ENCODE results near the gene MED8. TPM values are rescaled to one million over a fixed set of nuclear protein-coding genes. Genes with fewer than 3 reads are reported as not detected.

MED8 gene, protein sequence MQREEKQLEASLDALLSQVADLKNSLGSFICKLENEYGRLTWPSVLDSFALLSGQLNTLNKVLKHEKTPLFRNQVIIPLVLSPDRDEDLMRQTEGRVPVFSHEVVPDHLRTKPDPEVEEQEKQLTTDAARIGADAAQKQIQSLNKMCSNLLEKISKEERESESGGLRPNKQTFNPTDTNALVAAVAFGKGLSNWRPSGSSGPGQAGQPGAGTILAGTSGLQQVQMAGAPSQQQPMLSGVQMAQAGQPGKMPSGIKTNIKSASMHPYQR
- 27.5 TPM for total RNA-seq

DNA sequence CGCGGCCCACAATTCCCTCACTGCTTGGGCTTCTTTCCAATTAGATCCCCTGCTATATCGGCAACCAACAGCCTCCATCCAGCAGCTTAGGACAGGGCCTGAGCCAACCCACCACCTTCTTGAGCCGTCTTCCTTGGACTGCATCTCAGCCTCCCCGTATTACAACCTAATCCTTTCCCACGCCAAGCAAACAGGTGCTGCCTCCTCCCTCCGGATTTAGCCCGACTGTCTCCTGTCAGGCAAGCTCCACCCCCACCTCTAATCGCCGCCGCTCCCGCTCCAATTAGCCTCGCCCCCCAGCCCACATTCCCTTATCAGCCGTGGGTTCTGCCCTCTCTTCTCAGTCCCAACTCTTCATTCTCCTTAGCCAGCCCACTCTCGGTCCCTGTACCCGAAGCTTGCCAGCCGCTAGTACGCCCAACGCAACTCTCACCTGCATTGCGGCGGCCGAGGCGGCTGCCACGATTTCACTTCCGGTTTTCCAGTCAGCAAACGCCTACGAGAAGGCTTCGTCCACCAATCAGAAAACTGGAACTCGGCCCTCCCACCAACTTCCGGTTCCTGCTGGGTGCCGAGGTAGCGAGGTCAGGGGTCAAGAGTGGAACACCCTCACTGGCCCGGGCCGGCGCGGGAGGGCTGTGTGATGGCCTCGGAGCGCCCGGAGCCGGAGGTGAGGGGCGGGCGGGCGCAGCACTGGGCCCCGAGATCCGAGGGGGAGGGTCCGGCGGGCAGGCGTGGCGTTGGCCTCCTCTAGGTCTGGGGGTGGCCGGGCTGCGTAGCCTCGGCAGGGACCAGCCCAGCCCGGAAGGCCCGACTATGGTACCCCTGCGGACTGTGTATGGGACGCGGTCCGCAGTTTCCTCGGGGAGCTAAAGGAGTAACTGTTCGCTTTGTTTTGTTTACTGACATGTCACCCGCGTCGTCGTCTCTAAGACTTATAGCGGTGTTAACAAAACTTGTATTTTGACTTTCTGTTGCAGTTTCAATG lies at the start of gene MED8, which contains the start of gene SZT2:
Gene MED8, minus strand, starts transcription at position 475 of the 988 bp plus-strand sequence. Its CDS starts 36 bp downstream, at position 439.
Gene SZT2, plus strand, starts transcription at position 574 of the 988 bp plus-strand sequence. Its CDS starts 70 bp downstream, at position 644.

DNA sequence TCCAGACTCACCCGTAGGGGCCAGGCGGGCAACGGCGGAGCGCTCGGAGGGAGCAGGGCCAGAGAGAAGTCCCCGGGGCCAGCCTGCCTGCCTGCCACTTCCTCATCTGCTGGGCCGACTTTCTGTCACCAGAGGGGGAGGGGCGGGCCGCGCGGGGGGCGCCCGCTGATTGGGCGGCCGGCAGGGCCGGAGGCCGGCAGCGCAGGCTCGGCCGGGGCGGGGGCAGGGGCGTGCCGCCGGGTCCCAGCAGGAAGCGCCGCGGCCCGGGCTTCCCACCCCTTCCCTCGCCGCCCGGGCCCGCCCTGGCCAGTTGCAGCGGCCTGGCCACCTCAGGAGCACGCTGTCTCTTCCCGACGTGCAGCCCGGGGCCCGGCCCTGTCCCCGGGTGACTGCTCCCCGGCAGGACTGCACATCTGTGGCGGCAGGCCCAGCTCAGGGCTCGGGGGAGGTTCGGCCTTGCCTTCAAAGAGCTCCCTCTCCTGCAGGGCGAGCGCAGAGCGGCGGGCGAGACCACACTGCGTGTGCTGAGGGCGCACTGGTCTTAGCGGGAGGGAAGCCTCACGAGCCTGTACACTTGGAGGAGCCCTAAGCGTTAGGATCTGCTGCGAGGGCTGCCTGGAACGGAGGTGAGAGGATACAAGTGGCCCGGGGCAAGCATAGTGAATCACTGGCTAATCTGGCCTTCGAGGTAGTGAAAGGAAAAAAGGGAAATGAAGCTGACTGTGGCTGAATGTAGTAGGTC lies 21.5 kb downstream of the MED8 start, which contains the start of gene ELOVL1:
Gene ELOVL1, minus strand, starts transcription at position 108 of the 742 bp plus-strand sequence. CDS start 2,402 bp downstream, outside the sequence.

DNA sequence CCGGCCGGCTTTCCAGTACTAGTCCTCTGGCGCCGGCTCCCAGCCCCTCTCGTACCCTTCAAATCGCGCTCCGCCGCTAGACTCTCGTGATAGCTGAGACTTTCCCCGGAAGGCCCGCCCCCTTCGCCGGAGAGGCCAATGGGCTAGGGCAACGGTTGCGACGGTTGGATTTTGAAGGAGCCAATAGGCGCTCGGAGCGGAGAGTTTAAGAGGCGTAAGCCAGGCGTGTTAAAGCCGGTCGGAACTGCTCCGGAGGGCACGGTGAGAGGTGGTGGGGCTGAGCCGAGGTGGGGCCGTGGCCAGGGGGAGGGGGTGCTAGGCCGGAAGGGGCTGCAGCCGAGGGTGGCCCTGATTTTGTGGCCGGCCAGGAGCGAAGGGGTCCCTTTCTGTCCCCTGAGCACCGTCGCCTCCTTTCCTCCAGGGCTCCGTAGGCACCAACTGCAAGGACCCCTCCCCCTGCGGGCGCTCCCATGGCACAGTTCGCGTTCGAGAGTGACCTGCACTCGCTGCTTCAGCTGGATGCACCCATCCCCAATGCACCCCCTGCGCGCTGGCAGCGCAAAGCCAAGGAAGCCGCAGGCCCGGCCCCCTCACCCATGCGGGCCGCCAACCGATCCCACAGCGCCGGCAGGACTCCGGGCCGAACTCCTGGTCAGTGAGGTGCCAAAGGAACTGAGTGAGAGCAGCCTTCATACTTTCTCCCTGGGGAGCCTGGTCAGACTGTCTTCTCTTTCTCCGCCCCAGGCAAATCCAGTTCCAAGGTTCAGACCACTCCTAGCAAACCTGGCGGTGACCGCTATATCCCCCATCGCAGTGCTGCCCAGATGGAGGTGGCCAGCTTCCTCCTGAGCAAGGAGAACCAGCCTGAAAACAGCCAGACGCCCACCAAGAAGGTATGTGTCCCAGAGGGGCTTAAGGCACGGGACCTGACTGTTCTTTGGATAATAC lies 30.6 kb downstream of the MED8 start, which contains the start of gene CDC20:
Gene CDC20, plus strand, starts transcription at position 236 of the 948 bp plus-strand sequence. Its CDS starts 235 bp downstream, at position 471.

GRCh38 chr1:43337588-43337987 lies 52.0 kb downstream of the MED8 start, which contains the start of gene MPL:
MPL (plus strand) TSS chr1:43337818; CDS start chr1:43337849, 31 bp downstream.

Other genes starting within 250 kb of the MED8 start
- gene EBNA1BP2, start 217.5 kb downstream of the MED8 start, total RNA-seq, result 60.4 TPM
- gene CFAP57, start 217.5 kb downstream of the MED8 start, total RNA-seq, result 6.2 TPM
- gene TMEM125, start 119.8 kb downstream of the MED8 start, total RNA-seq, result 0.69 TPM
- not detected for gene C1orf210, start 104.2 kb downstream of the MED8 start, total RNA-seq
- gene TIE1, start 88.8 kb downstream of the MED8 start, total RNA-seq, result 19.6 TPM
- gene MPL, start 52.0 kb downstream of the MED8 start, total RNA-seq, result 0.23 TPM
- 6.7 TPM for gene CDC20, start 30.8 kb downstream of the MED8 start, total RNA-seq
- gene ELOVL1, start 21.8 kb downstream of the MED8 start, total RNA-seq, result 10.1 TPM
- gene SZT2, start 99 bp upstream of the MED8 start, total RNA-seq, result 26.5 TPM
- 30.4 TPM for gene HYI, start 64.1 kb upstream of the MED8 start, total RNA-seq
- 101 TPM for gene PTPRF, start 141.1 kb upstream of the MED8 start, total RNA-seq